Esophagus squamous epithelium (tissue), 4 donors: ENCODE data around the gene ANTXR1.

Experiments
- CTCF ChIP-seq, 6 experiments: fragments of 450-650 bp in 4 of 6; fragments of 200-600 bp in 2 of 6; sonication (generic) in 2 of 6; IDR thresholded peaks; one replicate each; pipeline ENCODE4 v1.5.1; 2016 to 2019; ENCODE audit warnings: antibody characterized with exemption in 6 of 6, mild to moderate bottlenecking in 4 of 6, moderate library complexity in 4 of 6
- POLR2A ChIP-seq, 4 donors: fragments of 450-650 bp; IDR thresholded peaks; one replicate each; pipeline ENCODE4 v1.6.1; 2017; ENCODE audit warnings: antibody characterized with exemption in 4 of 4, mild to moderate bottlenecking in 4 of 4, moderate library complexity in 3 of 4

GRCh38 chr2:69168950-69169654 lies 156.1 kb downstream of the ANTXR1 start:
- TF ChIP-seq CTCF (IDR thresholded peaks at IDR 0.05) (no peak), POLR2A (IDR thresholded peaks at IDR 0.05) (no peak)
